Type B pancreatic cell (in vitro differentiated cells): Measurements from ENCODE around the gene SSR2. TPM values are rescaled to one million over a fixed set of nuclear protein-coding genes. Genes with fewer than 3 reads are reported as not detected.

Source experiments
- DNase-seq: peaks from one replicate; pipeline ENCODE4 v3.0.0; 2021; ENCODE audit warnings: mixed read lengths; ENCODE audit not compliant: unreplicated experiment; ENCODE audit errors: extremely low spot score
- H3K27ac Mint-ChIP-seq: 2 replicates; pipeline ENCODE4 v1.8.0; 2021; ENCODE audit warnings: mild to moderate bottlenecking, mixed read lengths
- H3K27me3 Mint-ChIP-seq: 2 replicates; pipeline ENCODE4 v1.8.0; 2021; ENCODE audit warnings: mixed read lengths
- H3K36me3 Mint-ChIP-seq: 2 replicates; pipeline ENCODE4 v1.8.0; 2021; ENCODE audit warnings: mixed read lengths
- H3K4me1 Mint-ChIP-seq: one replicate; pipeline ENCODE4 v1.8.0; 2021; ENCODE audit warnings: mixed read lengths; ENCODE audit not compliant: unreplicated experiment
- H3K4me3 Mint-ChIP-seq: 2 replicates; pipeline ENCODE4 v1.8.0; 2021; ENCODE audit warnings: mild to moderate bottlenecking, mixed read lengths
- H3K9me3 Mint-ChIP-seq: 2 replicates; pipeline ENCODE4 v1.8.0; 2021; ENCODE audit warnings: mixed read lengths
- CTCF ChIP-seq: fragments of 200-600 bp; sonication (generic); conservative IDR thresholded peaks from 2 replicates; pipeline ENCODE4 v1.5.0; 2021; ENCODE audit warnings: antibody characterized with exemption, mild to moderate bottlenecking
- total RNA-seq: library from RNA; stranded (reverse); gene quantifications from 2 replicates; pipeline ENCODE4 v1.2.1, GENCODE V29; 2021; ENCODE audit warnings: low replicate concordance

SSR2 gene
- total RNA-seq, 1 donor from 2014 or later, result 248 TPM

- H3K27ac Mint-ChIP-seq, result peak overlapping the region; percentile 24
- H3K36me3 Mint-ChIP-seq, result peaks cover 6% of the 10 kb centered on the region
- H3K9me3 Mint-ChIP-seq, result no peaks in the 10 kb centered on the region
- TF ChIP-seq CTCF, result no peak
- H3K27me3 Mint-ChIP-seq, result no peaks in the 10 kb centered on the region
- peak overlapping the region; percentile 5 for H3K4me3 Mint-ChIP-seq
- DNase-seq, result no peak
- H3K4me1 Mint-ChIP-seq, result peaks cover 37% of the 10 kb centered on the region
These were observed 44.5 kb upstream of the SSR2 start for GRCh38 chr1:156065212-156065611.

- peaks cover 36% of the 10 kb centered on the region for H3K4me1 Mint-ChIP-seq
- peak overlapping the region; percentile 24 for H3K27ac Mint-ChIP-seq
- H3K9me3 Mint-ChIP-seq, result no peaks in the 10 kb centered on the region
- no peak for TF ChIP-seq CTCF
- H3K4me3 Mint-ChIP-seq, result no peak overlapping the region
- no peak for DNase-seq
- H3K27me3 Mint-ChIP-seq, result no peaks in the 10 kb centered on the region
- H3K36me3 Mint-ChIP-seq, result peaks cover 6% of the 10 kb centered on the region
These were observed 43.9 kb upstream of the SSR2 start for GRCh38 chr1:156064615-156065014.

GRCh38 chr1:156063997-156064285 lies 43.2 kb upstream of the SSR2 start:
- TF ChIP-seq CTCF, result no peak
- Mint-ChIP-seq H3K4me1 (peaks cover 34% of the 10 kb centered on the region), H3K27ac (peak overlapping the region; percentile 81), H3K9me3 (no peaks in the 10 kb centered on the region), H3K4me3 (peak overlapping the region; percentile 73), H3K27me3 (no peaks in the 10 kb centered on the region), H3K36me3 (peaks cover 6% of the 10 kb centered on the region)
- no peak for DNase-seq

- no peaks in the 10 kb centered on the region for H3K9me3 Mint-ChIP-seq
- peaks cover 31% of the 10 kb centered on the region for H3K4me1 Mint-ChIP-seq
- no peaks in the 10 kb centered on the region for H3K27me3 Mint-ChIP-seq
- no peak for TF ChIP-seq CTCF
- no peak for DNase-seq
- peaks cover 3% of the 10 kb centered on the region for H3K36me3 Mint-ChIP-seq
- H3K27ac Mint-ChIP-seq, result peak overlapping the region; percentile 99
- peak overlapping the region; percentile 95 for H3K4me3 Mint-ChIP-seq
These were observed 41.4 kb upstream of the SSR2 start for GRCh38 chr1:156062189-156062588.

- TF ChIP-seq CTCF, result no peak
- Mint-ChIP-seq H3K27me3 (no peaks in the 10 kb centered on the region), H3K4me3 (peak within 1 kb of the TSS; percentile 95), H3K27ac (peak within 1 kb of the TSS; percentile 99), H3K36me3 (peaks cover 3% of the 10 kb centered on the region), H3K4me1 (peaks cover 24% of the 10 kb centered on the region), H3K9me3 (no peaks in the 10 kb centered on the region)
- no peak for DNase-seq
These were observed 40.3 kb upstream of the SSR2 start, which contains the start of gene RAB25 for GRCh38 chr1:156060937-156061636. Gene RAB25 (plus strand): TSS chr1:156061160. CDS start chr1:156061401, 241 bp downstream.
